Measurements from ENCODE around the gene TBC1D7. TPM values are rescaled to one million over a fixed set of nuclear protein-coding genes. Genes with fewer than 3 reads are reported as not detected.
A peak's percentile ranks its signal among the peaks of the same experiment; 100 is the strongest.

TBC1D7 gene
- polyA plus RNA-seq, 12 donors = 15.5 to 26.4 (median 19.6) TPM; not detected in 1

GRCh38 chr6:13273202-13273930 is 55.0 kb downstream of the TBC1D7 start:
- DNase-seq = no peak

- DNase-seq = no peak
Observed at GRCh38 chr6:13272131-13273046, 55.9 kb downstream of the TBC1D7 start.

GRCh38 chr6:13268913-13269518 is 59.3 kb downstream of the TBC1D7 start:
- DNase-seq = no peak

GRCh38 chr6:13267142-13267651 is 61.1 kb downstream of the TBC1D7 start:
- no peak for DNase-seq

- no peak for DNase-seq
Observed at GRCh38 chr6:13263669-13264068, 64.7 kb downstream of the TBC1D7 start.

- no peak for DNase-seq
Observed at GRCh38 chr6:13262302-13263230, 65.8 kb downstream of the TBC1D7 start.

GRCh38 chr6:13261464-13261994 is 66.8 kb downstream of the TBC1D7 start:
- no peak for DNase-seq

GRCh38 chr6:13260831-13261230 is 67.5 kb downstream of the TBC1D7 start:
- no peak for DNase-seq

GRCh38 chr6:13260101-13260598 is 68.2 kb downstream of the TBC1D7 start:
- DNase-seq = no peak

- no peak for DNase-seq
Observed at GRCh38 chr6:13259393-13259792, 68.9 kb downstream of the TBC1D7 start.

GRCh38 chr6:13256266-13257001 is 71.9 kb downstream of the TBC1D7 start:
- peak; percentile 38 for DNase-seq

Other genes with a start within 250 kb of the TBC1D7 start
- 1 to 10 TPM in 11 of 12 donors, not detected in 1; 2.1 to 8.9 (median 3.4) TPM for gene GFOD1, start 159.1 kb upstream of the TBC1D7 start, polyA plus RNA-seq (ENCODE audit: insufficient read length in 12 of 12)
- 10 to 100 TPM in 6 of 12 donors, 1 to 10 TPM in 5, not detected in 1; 8.1 to 20.2 (median 10.1) TPM for gene SIRT5, start 246.1 kb upstream of the TBC1D7 start, polyA plus RNA-seq (ENCODE audit: insufficient read length in 12 of 12)